ENCODE measurements around the gene EPC2.
A peak's percentile ranks its signal among the peaks of the same experiment; 100 is the strongest.

Gene EPC2

GRCh38 chr2:148814860-148815419 is 170.4 kb downstream of the EPC2 start:
- DNase-seq, result no peak

GRCh38 chr2:148816176-148816575 is 171.6 kb downstream of the EPC2 start:
- DNase-seq, result no peak

GRCh38 chr2:148817210-148817708 is 172.7 kb downstream of the EPC2 start:
- peak; percentile 63 for DNase-seq

- no peak for DNase-seq
Observed at GRCh38 chr2:148819019-148819585, 174.6 kb downstream of the EPC2 start.

GRCh38 chr2:148824190-148824589 is 179.6 kb downstream of the EPC2 start:
- no peak for DNase-seq

- no peak for DNase-seq
Observed at GRCh38 chr2:148826791-148827190, 182.2 kb downstream of the EPC2 start.

- DNase-seq, result no peak
Observed at GRCh38 chr2:148828941-148829340, 184.4 kb downstream of the EPC2 start.

GRCh38 chr2:148829618-148830017 is 185.1 kb downstream of the EPC2 start:
- DNase-seq, result no peak

GRCh38 chr2:148832637-148833036 is 188.1 kb downstream of the EPC2 start:
- DNase-seq, result no peak

Measured in islet precursor cell (in vitro differentiated cells).